ENCODE results near the gene FOXP2.

The FOXP2 gene

GRCh38 chr7:114574384-114574783 is 159.8 kb downstream of the FOXP2 start (continued):
- TF ChIP-seq ZNF140 (tag by site-specific recombination; IDR thresholded peaks at IDR 0.05) (no peak), ZNF174 (tag by site-specific recombination; IDR thresholded peaks at IDR 0.05) (no peak), ZNF146 (tag by site-specific recombination; IDR thresholded peaks at IDR 0.05) (no peak), ZSCAN30 (tag by site-specific recombination; IDR thresholded peaks at IDR 0.05) (no peak), ZBTB26 (tag by site-specific recombination; optimal IDR thresholded peaks at IDR 0.05) (no peak), AEBP2 (tag by site-specific recombination; IDR thresholded peaks at IDR 0.05; ENCODE audit: borderline replicate concordance) (no peak)

- POLR2A ChIA-PET: no interaction called here
- no peak overlapping the region for H3K27ac ChIP-seq (ENCODE audit: extremely low read depth, low read depth, low read length)
- H3K36me3 ChIP-seq (ENCODE audit: control insufficient read depth in 2 of 2, insufficient read depth in 1 of 2, low read length in 2 of 2): no peaks in the 10 kb centered on the region
- H3K4me1 ChIP-seq (ENCODE audit: control insufficient read depth, insufficient read depth, low read length): no peaks in the 10 kb centered on the region
- TF ChIP-seq, protein P1, sequence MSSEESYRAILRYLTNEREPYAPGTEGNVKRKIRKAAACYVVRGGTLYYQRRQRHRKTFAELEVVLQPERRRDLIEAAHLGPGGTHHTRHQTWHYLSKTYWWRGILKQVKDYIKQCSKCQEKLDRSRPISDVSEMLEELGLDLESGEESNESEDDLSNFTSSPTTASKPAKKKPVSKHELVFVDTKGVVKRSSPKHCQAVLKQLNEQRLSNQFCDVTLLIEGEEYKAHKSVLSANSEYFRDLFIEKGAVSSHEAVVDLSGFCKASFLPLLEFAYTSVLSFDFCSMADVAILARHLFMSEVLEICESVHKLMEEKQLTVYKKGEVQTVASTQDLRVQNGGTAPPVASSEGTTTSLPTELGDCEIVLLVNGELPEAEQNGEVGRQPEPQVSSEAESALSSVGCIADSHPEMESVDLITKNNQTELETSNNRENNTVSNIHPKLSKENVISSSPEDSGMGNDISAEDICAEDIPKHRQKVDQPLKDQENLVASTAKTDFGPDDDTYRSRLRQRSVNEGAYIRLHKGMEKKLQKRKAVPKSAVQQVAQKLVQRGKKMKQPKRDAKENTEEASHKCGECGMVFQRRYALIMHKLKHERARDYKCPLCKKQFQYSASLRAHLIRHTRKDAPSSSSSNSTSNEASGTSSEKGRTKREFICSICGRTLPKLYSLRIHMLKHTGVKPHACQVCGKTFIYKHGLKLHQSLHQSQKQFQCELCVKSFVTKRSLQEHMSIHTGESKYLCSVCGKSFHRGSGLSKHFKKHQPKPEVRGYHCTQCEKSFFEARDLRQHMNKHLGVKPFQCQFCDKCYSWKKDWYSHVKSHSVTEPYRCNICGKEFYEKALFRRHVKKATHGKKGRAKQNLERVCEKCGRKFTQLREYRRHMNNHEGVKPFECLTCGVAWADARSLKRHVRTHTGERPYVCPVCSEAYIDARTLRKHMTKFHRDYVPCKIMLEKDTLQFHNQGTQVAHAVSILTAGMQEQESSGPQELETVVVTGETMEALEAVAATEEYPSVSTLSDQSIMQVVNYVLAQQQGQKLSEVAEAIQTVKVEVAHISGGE (tag by site-specific recombination; conservative IDR thresholded peaks at IDR 0.05; ENCODE audit: low read depth): no peak
- TF ChIP-seq, protein P2, sequence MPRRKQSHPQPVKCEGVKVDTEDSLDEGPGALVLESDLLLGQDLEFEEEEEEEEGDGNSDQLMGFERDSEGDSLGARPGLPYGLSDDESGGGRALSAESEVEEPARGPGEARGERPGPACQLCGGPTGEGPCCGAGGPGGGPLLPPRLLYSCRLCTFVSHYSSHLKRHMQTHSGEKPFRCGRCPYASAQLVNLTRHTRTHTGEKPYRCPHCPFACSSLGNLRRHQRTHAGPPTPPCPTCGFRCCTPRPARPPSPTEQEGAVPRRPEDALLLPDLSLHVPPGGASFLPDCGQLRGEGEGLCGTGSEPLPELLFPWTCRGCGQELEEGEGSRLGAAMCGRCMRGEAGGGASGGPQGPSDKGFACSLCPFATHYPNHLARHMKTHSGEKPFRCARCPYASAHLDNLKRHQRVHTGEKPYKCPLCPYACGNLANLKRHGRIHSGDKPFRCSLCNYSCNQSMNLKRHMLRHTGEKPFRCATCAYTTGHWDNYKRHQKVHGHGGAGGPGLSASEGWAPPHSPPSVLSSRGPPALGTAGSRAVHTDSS (tag by site-specific recombination; IDR thresholded peaks at IDR 0.05): no peak
- TF ChIP-seq ZNF398 (tag by site-specific recombination; IDR thresholded peaks at IDR 0.05) (no peak), GLI2 (tag by site-specific recombination; IDR thresholded peaks at IDR 0.05; ENCODE audit: borderline replicate concordance, low read depth) (no peak), ZNF48 (tag by site-specific recombination; IDR thresholded peaks at IDR 0.05) (no peak), ZBTB8A (tag by site-specific recombination; IDR thresholded peaks at IDR 0.05) (no peak), ZSCAN18 (tag by site-specific recombination; IDR thresholded peaks at IDR 0.05) (no peak), REPIN1 (tag by site-specific recombination; IDR thresholded peaks at IDR 0.05; ENCODE audit: low read depth) (no peak), HOXA7 (CRISPR knock-in tag; IDR thresholded peaks at IDR 0.05; ENCODE audit: borderline replicate concordance) (no peak), ZNF324 (tag by site-specific recombination; IDR thresholded peaks at IDR 0.05) (no peak), ZNF768 (tag by site-specific recombination; IDR thresholded peaks at IDR 0.05) (no peak)
- CTCF ChIA-PET: no interaction called here
- no peak overlapping the region for H3K4me3 ChIP-seq (ENCODE audit: low read depth, low read length)
- no peaks in the 10 kb centered on the region for H3K9me3 ChIP-seq (ENCODE audit: control insufficient read depth, insufficient read depth, low read depth, low read length)
These were observed 160.5 kb downstream of the FOXP2 start for GRCh38 chr7:114575098-114575497.

Data from HEK293 (cell line).